ENCODE results near the gene ARHGAP24. TPM values are rescaled to one million over a fixed set of nuclear protein-coding genes. Genes with fewer than 3 reads are reported as not detected.

ARHGAP24 gene
- total and polyA plus RNA-seq, 10 of the 15 experiments (the other 5 are each of a cell fraction or from before 2014, with no cell fraction given) = 0.10 to 4.2 (median 0.52) TPM

- no peaks in the 10 kb centered on the region for H3K9me3 ChIP-seq (replicated peaks; ENCODE audit: control insufficient read depth, insufficient read depth, low read length)
- H3K79me2 ChIP-seq (ENCODE audit: control insufficient read depth, insufficient read depth, low read length) = no peaks in the 10 kb centered on the region
- CTCF ChIA-PET = no interaction called here
- POLR2A ChIA-PET = no interaction called here
- DNase-seq (ENCODE audit: low read depth, low spot score) = no peak
- RAD21 ChIA-PET (ENCODE audit: unreplicated experiment) = no interaction called here
- no peak overlapping the region for H3K4me3 ChIP-seq
- SMC1A ChIA-PET (ENCODE audit: uncharacterized antibody, unreplicated experiment) = interaction anchor here (1.3 kb wide), 1 partner anchor 9 kb away, joined by 3 read pairs; no protein-coding TSS in a partner anchor
- no peak for FAIRE-seq
- no peak for ATAC-seq
- no peaks in the 10 kb centered on the region for H3K27me3 ChIP-seq (replicated peaks in 1 of 2; ENCODE audit: control insufficient read depth in 2 of 2, insufficient read depth in 2 of 2, low read length in 1 of 2)
- no peak overlapping the region for H3K4me2 ChIP-seq (ENCODE audit: control insufficient read depth, insufficient read depth)
- BruUV-seq (replicated peaks) = no TSS peak
- H3K9ac ChIP-seq (ENCODE audit: control insufficient read depth, insufficient read depth, low read length) = no peak overlapping the region
- no peaks in the 10 kb centered on the region for H3K36me3 ChIP-seq (ENCODE audit: control insufficient read depth in 2 of 2, insufficient read depth in 2 of 2, low read length in 1 of 2)
- H3K4me1 ChIP-seq (ENCODE audit: control insufficient read depth, insufficient read depth, low read length) = no peaks in the 10 kb centered on the region
- H2AFZ ChIP-seq (ENCODE audit: control insufficient read depth, low read depth, low read length) = no peak overlapping the region
- 91% methylated on average over 2 of the region's 2 CpGs for WGBS (ENCODE audit: insufficient coverage, insufficient replicate concordance, low lambda C conversion rate, missing lambda C conversion rate)
- H4K20me1 ChIP-seq (ENCODE audit: control insufficient read depth, insufficient read depth) = no peaks in the 10 kb centered on the region
- intact Hi-C loops (cut with micrococcal nuclease; ENCODE audit: unreplicated experiment) = no loop called here
- H3K27ac ChIP-seq (ENCODE audit: control insufficient read depth, insufficient read depth) = no peak overlapping the region
- in situ Hi-C loops (cut with MboI) = no loop called here
- TF ChIP-seq CEBPB (IDR thresholded peaks at IDR 0.05; ENCODE audit: borderline replicate concordance in 1 of 2, low read depth in 2 of 2, low read length in 2 of 2) (no peak), NKRF (conservative IDR thresholded peaks at IDR 0.05) (no peak), NBN (IDR thresholded peaks at IDR 0.05) (no peak), NFYB (IDR thresholded peaks at IDR 0.05; ENCODE audit: insufficient read depth, low read depth, low read length) (no peak), ZNF217 (IDR thresholded peaks at IDR 0.05) (no peak), ZNF592 (IDR thresholded peaks at IDR 0.05) (no peak), HSF1 (IDR thresholded peaks at IDR 0.05; ENCODE audit: low read depth, low read length) (no peak), BACH1 (IDR thresholded peaks at IDR 0.05; ENCODE audit: borderline replicate concordance) (no peak), SMC3 (IDR thresholded peaks at IDR 0.05; ENCODE audit: borderline replicate concordance, low read length) (no peak), CBX5 (IDR thresholded peaks at IDR 0.05; ENCODE audit: low read depth) (no peak), BCL11A (IDR thresholded peaks at IDR 0.05; ENCODE audit: low read depth, low read length) (no peak), ESRRA (IDR thresholded peaks at IDR 0.05; ENCODE audit: low read length) (no peak), REST (IDR thresholded peaks at IDR 0.05; ENCODE audit: low read depth, low read length) (no peak), HDAC2 (IDR thresholded peaks at IDR 0.05) (no peak), EZH2 (IDR thresholded peaks at IDR 0.05; ENCODE audit: borderline replicate concordance, control insufficient read depth, low read depth, low read length) (no peak)
Measured at GRCh38 chr4:86004030-86004429, 529.1 kb downstream of the ARHGAP24 start.
